HG03039 (cell line): ENCODE results near the gene C1orf87.

ENCODE experiments used
- ATAC-seq: cut with Tn5 transposase; IDR thresholded peaks from one replicate; pipeline ENCODE4 v1.9.1; 2021; ENCODE audit warnings: mild to moderate bottlenecking, moderate library complexity; ENCODE audit not compliant: unreplicated experiment

Gene C1orf87

DNA sequence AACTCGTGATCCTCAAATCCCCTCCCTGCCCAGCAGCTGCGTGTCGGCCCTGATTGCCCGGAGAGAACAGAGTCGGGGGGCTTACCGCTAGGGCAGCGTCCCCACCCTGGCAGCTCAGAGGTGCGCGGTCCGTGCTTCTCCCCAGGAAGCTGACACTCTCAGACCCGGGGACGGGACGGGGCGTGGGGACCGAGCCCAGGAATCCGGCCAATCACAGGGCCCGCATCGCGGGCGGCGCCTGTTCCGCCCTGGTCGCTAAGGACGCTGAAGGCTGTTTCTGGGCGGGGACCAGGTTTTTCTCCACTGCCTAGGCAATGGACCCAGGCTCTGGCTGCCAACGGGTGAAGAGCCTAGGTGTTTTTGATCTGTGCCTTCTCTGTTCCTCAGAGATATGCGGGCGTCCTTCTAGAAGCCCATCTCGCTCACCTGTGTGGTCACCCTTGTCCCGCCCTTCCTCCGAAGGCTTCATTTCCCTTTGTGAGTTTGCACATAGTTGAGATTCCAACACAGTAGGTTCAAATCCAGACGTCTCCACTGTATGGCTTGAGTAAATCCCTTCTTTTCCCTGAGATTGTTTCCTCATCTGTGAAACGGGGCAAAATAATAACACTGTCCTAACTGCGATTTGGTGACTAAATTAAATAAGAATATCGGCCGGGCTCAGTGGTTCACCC lies at the start of gene C1orf87:
TSS of gene C1orf87 (minus strand) at position 166 of the 674 bp plus-strand sequence. CDS start 1,127 bp downstream, outside the sequence.
- no peak for ATAC-seq

DNA sequence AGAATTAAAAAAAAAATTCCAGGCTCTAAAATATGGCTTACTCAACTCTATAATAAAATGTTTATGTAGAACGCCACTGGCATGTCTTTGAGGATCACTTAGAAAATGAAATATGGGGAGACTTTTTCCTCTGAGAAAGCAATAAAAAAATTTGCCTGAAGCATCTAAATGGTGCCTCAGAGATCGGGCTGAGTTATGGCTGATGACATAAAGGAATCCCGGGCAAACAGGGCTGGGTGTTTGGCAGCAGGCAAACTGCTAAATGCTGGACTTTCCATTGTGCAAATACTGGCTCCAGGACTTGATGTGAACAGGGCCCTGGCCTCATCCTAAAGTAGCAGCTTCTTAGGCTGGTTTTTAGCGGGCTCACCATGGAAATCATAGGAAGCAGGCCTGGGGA lies 44.5 kb upstream of the C1orf87 start:
- ATAC-seq, result no peak

DNA sequence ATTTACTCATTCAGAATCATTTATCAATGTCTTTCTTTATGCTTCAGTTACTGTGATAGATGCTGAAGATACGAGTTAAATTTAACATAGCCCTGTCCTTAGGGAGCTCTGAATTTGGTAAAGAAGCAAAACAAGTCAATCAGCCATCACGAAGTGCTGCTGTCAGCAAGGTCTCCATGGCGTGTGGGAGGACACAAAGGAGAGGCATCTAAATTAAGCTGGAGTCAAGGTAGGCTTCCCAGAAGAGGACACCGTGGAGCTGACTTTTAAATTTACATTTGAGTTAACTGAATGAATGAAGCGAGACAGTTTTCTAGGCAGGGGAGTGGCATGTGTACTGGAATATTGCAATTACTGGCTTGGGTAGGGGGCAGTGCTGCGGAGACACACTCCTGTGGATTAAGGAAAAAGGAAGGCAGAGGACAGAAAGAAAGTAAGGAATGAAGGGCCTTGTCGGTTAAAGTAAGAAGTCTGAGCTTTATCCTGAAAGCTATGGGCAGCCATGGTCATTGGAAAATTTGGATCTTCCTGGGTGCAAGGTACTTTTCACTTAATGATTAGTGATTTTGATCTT lies 41.3 kb upstream of the C1orf87 start:
- ATAC-seq, result no peak

- ATAC-seq, result no peak
Measured at GRCh38 chr1:60113596-60113995, 40.0 kb upstream of the C1orf87 start.

- ATAC-seq, result no peak
Measured at GRCh38 chr1:60113028-60113427, 39.5 kb upstream of the C1orf87 start.

GRCh38 chr1:60111716-60112115 lies 38.1 kb upstream of the C1orf87 start:
- no peak for ATAC-seq

GRCh38 chr1:60111118-60111517 lies 37.5 kb upstream of the C1orf87 start:
- ATAC-seq, result no peak

GRCh38 chr1:60108196-60108595 lies 34.6 kb upstream of the C1orf87 start:
- no peak for ATAC-seq

DNA sequence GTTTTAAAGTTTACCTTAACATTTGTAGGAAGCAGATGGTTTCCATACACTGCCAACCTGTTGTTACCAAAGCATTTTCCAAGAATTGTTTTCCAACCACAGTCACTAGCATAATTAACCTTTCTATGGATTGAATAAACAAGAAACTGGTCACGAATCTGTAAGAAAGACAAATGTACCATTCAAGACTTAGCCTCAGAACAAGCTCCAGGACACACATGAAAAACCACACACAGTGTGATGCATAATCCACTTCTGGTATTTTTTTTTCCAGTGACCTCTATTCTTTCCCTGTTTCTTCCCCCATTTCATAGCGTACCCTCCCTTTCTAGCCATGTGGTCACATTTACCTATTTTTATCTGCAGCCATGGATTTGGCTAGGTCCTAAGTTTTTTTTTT lies 29.6 kb upstream of the C1orf87 start:
- ATAC-seq, result no peak

GRCh38 chr1:60102267-60103061 lies 28.9 kb upstream of the C1orf87 start:
- no peak for ATAC-seq

- ATAC-seq, result no peak
Measured at GRCh38 chr1:60101516-60101915, 27.9 kb upstream of the C1orf87 start.

DNA sequence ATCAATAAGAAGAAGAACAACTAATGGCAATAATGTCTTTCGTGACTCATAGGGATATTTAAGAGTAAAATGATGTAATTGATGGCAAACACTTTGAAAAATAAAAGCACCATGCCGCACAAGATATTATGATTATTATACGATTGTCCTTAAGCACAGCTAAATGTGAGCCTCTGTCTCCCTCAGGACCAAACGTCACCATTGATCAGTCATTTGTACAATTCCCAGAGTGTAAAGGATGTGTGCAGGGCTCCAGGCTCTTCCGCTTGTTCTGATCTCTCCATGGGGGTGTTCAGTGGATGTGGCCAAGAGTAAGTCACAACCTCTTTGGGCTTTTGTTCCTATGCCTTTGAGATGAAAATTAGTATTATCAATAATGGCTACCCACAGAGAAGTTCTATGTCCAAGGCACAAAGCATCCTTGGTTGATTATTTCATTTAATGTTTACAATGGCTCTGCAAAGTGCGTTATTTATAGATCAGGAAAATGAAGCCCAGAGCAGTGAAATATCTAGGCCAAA lies 17.7 kb upstream of the C1orf87 start:
- no peak for ATAC-seq

DNA sequence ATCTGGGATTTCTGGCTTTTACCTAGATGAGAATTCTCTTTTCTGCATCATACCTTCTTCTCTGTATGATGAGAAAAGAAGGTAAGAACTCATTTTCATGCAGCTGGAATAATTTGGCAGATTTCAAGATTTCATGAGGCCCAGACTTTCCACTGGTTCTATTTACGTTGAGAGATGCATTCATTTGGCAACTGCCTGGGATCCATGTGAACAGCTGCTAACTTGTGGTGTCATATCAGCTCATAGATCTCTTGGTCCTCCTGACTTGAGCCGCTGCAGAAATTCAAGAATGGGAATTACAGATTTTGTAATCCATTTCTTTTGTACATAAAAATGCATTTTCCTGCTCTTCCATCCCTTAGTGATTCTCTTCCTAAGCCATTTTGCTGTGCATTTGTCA lies 17.1 kb upstream of the C1orf87 start:
- no peak for ATAC-seq

DNA sequence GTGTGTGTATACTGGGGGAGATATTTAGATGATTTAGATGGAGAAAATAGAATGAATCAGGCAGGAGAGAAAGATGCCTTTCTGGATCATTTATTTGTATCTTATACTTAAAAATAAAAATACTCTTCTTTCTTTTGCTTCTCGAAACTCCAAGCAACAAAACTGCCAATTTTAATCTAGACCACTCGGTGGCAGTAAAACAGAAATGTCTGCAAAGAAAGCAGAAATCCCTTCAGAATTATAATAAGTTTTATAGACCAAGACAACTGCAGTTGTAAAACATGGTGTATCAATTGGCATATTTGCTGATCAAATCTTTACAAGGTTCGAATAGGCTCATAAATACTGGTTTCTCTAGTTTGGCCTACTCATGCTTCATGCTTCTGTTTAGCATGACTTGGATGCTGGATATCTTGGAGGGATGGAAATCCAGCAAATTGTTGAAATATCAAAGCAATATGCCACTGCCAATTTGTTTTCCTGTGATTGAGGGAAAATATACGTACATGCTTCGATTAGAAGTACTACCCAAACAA lies 15.1 kb upstream of the C1orf87 start:
- ATAC-seq, result no peak

DNA sequence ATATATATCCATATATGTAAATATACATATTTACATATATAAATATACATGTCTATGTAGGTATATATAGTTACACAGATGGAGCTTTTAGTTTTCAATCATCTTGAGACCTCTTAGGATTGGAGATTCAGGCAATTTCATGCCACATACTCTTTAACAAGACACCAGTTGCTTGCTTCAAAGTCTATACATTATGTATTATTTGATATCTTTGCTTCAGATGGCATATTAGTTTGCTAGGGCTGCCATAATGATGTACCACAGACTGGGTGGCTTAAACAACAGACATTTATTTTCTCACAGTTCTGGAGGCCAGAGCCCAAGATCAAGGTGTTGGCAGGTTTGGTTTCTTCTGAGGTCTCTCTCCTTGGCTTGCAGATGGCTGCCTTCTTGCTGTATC lies 14.1 kb upstream of the C1orf87 start:
- ATAC-seq, result no peak

DNA sequence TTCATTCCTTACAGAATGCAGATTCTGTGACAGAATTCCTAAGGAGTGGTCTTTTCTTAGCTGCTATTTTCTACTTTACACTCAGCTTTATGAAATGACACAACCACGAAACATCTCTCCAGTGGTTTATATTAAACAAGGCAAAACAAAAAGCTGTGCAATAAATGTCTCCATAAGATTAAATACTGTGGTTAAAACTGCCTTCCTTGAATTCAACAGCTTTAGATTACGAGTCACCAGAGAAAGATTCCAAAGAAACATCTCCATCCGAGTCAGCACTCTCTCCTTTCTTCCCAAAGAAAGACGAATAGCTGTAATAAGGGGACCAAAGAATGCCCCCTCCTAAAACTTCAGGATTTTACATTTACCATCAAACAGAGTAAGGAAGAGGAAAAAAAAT lies 4.6 kb upstream of the C1orf87 start:
- ATAC-seq, result no peak

DNA sequence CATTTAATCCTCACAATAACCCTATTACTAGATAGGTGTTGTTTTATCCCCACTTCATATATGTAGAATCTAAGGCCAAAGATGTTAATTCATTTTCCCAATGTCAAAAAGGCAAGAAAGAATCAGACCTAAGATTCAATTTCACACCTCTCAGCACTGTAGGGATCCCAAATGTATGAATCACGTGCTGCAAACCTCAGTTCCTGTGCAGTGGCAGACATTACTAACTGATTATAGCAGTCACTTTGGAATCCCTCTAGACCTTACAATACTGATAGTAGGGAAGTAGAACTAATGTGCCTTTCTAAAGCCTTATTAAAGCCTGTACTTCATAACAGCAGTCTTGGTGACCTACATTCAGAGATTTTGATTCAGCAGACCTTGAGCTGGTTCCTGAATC lies 2.3 kb downstream of the C1orf87 start:
- ATAC-seq, result no peak

- ATAC-seq, result no peak
Measured at GRCh38 chr1:60069691-60070090, 3.9 kb downstream of the C1orf87 start.

DNA sequence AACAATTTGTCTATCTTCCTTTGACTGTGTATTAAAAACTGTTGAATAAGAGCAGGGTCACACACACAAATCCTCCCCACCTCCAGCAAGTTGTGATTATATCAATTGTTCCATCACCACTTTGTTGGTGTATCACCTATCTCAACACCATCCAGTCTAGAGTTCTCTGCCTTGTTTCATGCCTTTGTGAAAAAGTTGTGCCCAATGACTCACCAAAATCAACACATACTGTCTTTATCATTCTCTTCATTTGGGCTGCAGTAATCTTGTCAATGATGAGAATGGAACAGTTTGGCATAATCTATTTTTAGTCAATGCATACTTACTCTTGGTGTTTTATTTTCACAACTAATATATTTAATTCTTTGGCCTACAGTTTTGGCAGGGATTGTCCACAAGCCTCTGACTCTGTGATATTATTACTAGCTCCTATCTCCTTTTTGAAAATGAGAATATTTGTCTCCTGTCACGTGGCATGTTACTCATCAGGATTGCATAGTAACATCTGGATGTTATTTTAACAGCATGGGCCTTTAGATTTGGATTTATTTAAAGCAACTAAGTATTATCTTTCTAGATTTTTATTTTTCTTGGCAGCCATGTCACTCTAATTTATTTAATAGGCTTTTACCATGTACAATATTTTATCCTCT lies 5.1 kb downstream of the C1orf87 start:
- ATAC-seq, result no peak

- no peak for ATAC-seq
Measured at GRCh38 chr1:60066001-60066400, 7.6 kb downstream of the C1orf87 start.

DNA sequence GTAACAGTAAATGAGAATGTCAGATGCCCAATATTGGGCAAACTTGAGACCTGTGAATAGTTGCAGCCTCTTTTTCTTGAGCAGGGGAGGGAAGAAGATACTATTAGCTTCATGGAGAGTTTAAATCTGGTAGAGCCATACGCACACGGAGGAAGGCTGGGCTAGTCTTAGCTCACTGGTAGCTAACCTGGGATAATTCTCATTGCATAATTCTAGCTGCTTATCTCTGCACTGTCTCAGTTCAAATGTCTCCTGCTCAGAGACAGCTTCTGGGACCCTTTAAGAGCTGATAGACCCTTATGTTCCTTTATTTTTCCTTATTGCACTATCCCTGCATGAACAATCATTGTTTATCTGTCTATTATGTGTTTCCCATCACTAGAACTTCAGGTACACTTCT lies 8.4 kb downstream of the C1orf87 start:
- ATAC-seq, result no peak
